HG03097 (cell line): ENCODE data around the gene PHYH.
"Not testable (repeated sequence)": the region's sequence is repeated elsewhere in the genome, so short reads cannot be mapped to it uniquely, and the experiment has no call there.

Source experiments
- ATAC-seq: cut with Tn5 transposase; IDR thresholded peaks from one replicate; pipeline ENCODE4 v1.9.1; 2021; ENCODE audit not compliant: unreplicated experiment, low FRiP score

The PHYH gene

DNA sequence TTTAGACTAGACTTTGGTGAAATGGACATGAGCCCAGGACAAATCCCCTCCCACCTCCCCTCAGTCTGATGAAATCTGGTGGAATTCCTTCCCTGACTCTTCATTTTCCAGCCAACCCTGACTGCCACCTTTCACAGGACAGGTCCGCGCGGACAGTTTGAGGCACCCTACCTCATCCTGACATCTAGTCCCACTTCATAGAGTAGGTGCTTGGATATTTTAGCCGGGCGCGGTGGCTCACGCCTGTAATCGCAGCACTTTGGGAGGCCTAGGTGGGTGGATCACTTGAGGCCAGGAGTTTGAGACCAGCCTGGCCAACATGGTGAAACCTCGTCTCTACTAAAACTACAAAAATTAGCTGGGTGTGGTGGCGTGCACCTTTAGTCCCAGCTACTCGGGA, 23.7 kb downstream of the PHYH start:
- not testable (repeated sequence) for ATAC-seq

DNA sequence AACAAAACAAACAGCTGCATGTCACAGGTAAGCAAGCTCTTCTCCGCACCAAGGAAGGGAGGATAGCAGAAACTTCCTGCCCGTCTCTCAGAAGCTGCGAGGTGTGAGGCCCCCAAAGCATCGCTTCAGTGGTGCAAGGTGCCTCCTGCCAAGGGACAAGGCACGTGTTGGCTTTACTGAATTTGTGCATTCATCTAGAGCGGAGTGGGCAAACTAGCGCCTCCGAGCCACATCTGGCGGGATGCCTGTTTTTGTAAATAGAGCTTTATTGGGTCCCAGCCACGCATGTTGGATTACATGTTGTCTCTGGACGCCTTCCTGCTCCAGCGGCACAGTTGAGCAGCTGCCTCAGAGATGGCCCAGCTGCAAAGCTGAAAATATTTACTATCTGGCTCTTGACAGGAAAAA, 27.7 kb downstream of the PHYH start:
- ATAC-seq, result no peak

DNA sequence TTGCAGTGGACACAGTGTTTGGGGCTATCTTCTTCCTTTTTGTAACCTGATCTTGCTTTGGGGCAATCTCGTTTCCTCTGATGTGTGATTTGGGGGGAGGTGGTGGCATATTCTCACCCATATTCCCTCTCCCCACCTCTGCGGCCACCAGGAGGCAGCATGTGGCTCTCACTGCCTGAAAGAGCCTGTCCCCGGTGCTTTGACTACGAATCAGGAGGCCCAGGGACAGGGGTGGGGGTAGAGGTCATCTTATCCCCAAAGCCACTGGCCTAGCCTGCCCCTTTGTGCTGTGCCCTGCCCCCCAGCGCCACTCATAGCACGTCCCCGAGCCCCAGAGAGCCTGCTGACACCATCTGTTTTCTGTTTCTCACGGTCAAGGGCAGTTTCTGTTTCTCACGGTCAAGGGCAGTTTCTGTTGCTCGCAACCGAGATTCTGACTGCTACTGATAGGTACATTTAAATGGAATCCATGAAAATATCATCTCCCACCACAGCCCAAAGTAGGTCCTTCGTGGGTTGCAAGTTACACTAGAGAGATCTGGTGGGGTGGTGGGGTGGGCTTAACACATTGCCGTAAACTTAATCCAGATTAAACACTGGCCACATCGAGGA, 28.2 kb downstream of the PHYH start:
- ATAC-seq, result no peak

DNA sequence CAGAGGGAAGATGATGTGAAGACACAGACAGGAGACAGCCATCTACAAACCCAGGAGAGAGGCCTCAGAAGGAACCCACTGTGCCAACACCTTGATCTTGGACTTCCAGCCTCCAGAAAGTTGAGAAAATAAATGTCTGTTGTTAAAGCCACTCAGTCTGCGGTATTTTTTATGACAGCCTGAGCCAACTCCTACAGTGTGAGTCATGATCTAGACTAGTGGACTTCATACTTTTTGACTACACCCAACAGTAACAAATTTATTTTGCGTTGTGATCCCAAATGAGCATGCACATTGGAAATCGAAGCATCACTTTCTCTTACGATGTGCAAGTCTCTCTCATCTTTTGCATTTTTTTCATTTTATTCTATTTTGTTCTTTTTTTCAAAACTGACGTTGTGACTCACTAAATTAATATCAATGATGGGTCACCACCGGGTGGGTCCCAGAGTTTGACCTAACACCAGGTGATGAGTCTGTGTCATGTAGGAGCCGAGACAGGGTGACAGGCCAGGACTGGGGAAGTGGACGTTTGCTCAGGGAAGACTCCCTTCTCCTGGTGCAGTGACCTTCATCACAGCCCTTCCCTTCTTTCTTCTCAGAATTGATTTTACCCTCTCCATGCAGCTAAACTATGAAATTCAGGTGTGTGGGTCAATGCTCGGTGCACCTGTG, 28.9 kb downstream of the PHYH start:
- ATAC-seq, result no peak

DNA sequence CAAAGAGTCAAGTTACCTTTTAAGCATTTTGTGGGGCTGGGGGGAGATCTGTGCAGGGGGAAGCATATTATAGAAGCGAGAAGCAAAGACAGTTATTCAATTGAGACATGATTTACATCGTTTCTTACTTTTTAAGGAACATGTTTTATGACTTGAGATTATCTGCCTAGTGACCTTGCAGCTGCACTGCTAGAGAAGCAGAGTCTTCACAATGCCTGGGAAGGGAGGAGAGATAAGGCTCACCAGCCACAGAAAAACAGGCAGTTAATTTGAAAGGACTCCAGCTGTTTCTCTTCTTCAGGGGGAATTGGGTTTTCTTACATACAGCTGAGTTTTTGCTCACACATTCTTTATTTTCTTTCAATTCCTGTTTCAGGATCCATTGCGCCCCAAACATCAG, 31.0 kb downstream of the PHYH start:
- no peak for ATAC-seq

DNA sequence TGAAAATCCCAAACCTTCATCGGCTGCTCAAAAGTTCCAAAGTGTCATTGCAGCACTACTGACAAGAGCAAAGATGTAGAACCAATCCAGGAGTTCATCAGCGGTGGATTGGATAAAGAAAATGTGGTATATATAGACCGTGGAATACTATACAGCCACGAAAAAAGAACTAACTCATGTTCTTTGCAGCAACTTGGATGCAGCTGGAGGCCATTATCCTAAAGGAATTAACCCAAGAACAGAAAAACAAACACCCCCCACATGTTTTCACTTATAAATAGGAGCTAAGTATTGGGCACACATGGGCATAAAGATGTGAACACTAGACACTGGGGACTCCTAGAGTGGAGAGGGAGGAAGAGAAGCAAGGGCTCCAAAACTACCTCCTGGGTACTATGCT, 31.6 kb downstream of the PHYH start:
- no peak for ATAC-seq

DNA sequence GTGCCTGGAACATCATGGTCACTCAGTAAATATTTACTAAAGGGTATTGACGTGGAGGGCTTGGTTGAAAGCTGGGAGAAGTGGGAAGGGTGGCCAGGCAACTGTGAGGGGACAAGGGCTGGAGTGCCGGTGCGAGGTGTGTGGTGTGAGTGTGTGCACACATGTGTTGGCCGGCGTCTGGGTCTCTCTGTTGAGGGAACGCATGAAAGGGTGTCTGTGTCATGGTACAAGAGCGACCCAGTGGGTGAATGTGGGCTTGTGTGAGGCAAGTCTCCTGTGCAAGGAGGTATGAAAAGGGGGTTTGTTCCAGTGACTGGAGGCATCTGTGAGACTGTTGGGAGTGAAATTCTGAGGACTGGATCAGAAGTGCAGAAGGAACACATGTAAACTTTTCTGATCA, 36.3 kb downstream of the PHYH start:
- no peak for ATAC-seq

DNA sequence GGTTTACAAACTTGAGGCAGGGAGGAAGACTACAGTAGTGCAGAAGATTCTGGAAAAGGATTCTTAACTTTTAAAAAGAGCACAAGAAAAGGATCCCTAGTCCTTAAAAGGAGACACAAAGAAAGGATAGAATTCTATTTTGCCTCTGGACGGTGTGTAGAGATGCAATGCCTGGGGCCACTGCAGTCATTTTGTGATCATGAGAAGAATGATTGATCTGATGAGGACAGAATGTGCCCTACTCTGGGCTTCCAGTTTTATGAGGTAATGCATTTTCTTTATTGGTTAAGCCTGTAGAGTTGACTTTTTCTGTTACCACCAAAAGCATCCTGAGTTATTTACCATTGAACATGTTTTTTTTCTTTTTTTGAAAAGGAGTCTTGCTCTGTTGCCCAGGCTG, 37.4 kb downstream of the PHYH start:
- no peak for ATAC-seq

DNA sequence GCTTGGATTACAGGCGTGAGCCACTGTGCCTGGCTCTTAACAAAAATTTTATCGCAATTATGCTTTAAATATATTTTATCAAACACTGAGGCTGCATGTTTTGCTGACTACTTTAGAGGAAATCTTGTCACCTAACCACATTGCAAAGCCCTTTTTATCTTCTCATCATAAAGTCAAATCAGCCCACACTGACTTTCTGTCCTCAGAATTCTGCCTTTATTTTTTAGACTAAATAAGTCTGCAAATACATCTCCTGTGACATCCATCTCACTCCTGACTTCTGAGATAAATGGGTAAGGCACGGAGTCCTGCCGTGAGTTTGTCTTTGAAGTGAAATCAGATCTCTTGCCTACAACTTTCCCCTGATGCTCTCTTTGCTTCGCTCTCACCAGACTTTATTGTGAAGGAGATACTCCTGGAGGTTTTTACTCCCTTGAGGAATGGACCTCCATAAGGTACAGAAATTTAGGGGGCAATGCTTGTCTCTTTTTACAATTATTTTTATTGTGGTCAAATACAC, 42.2 kb downstream of the PHYH start:
- no peak for ATAC-seq

DNA sequence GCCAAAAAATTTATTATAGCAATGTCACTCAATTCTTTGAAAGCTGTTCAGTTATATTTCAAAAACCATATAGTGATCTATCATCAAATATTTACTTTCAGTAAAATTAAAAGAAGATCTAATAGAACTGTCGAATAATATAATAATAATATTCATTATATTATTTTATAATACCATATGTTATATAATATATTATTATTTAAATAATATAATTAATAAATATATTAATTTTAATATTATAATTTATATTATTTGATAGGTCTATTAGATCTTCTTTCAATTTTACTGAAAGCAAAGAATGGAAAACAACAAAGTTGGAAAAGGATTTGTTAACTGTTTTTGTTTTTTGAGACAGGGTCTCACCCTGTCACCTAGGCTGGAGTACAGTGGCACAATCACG, 43.2 kb downstream of the PHYH start:
- ATAC-seq, result no peak

DNA sequence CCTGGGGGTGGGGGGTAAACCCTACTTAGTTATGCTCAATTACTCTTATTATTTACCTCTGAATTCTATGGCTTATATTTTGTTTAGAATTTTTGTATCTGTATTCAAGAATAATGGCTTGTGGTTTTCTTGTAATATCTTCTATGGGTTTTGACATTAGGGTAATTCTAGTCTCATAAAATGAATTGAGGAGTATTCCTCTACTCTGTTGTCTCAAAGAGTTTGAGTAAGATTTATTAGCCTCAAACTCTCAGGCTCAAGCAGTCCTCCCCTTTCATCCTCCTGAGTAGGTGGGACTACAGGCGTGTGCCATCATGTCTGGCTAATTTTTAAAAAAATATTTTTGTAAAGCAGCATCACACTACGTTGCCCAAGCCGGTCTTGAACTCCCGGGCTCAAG, 46.1 kb downstream of the PHYH start:
- ATAC-seq, result no peak

DNA sequence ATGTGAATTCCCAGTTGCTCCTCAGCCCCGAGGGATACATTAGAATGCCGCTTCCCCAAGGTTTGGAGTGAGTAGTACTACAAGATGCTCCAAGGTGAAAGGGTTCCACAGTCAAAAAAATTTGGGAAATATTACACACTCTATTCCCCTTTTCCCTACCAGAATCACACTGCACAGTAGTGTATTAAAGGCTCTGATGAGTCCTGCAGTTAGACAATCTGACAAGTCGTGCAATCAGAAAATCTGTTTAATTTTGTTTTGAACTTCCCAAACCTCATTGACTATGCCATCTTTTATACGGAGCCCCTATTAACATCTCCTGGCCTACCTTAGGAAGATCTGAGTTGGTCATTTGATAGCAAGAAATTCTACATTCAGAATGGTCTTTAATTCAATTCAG, 52.1 kb downstream of the PHYH start:
- no peak for ATAC-seq

DNA sequence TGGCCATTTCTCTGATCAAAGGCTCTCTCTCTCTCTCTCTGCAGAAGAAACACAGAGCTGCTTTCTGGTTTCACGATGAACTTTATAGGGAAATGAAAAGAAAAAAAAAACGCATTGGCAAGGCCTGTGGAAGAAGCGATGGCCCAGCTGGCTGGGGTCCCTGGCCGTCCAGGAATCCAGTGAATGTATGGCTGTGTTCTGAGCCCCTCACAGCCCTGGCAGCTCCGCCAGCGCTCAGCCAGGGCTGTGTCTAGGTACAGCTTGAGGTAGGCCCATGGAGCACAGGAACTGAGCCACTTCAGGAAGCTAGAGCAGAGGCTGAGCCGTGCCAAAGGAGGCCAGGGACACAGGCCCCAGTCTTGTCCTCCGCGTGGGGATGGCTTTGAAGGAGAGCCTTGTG, 52.6 kb downstream of the PHYH start:
- no peak for ATAC-seq

DNA sequence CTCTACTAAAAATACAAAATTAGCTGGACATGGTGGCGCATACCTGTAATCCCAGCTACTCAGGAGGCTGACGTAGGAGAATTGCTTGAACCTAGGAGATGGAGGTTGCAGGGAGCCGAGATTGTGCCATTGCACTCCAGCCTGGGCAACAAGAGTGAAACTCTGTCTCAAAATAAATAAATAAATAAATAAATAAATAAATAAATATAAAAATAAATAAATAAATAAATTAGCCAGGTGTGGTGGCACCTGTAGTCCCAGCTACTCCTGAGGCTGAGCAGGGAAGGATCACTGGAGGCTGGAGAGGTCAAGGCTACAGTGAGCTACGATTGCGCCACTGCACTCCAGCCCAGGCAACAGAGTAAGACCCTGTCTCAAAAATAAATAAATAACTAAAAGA, 57.6 kb downstream of the PHYH start:
- not testable (repeated sequence) for ATAC-seq

DNA sequence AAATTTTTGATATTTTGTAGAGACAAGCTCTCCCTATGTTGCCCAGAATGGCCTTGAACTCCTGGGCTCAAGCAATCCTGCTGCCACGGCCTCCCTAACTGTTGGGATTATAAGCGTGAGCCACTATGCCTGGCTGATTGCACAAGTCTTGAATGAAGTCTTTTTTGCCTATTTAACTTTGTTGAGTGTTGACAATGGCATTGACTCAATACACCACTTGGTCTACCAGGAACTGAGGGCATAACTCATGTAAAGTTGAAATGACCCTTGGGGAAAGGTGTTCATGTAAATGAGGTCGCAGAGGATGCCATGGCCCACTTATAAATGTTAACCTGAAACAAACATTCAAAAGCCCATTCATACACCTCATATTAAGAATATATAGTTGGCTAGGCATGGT, 58.3 kb downstream of the PHYH start:
- ATAC-seq, result no peak

DNA sequence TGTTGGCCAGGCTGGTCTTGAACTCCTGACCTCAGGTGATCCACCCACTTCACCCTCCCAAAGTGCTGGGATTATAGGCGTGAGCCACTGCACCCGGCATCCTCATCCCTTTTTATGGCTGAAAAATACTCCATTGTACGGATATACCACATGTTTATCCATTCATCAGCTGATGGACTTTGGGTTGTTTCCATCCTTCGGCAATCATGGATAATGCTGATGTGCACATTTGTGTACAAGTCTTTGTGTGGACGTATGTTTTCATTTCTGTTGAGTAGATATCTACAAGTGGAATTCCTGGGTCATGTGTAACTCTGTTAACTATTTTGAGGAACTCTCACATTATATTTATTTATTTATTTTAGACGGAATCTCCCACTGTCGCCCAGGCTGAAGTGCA, 59.9 kb downstream of the PHYH start:
- no peak for ATAC-seq

DNA sequence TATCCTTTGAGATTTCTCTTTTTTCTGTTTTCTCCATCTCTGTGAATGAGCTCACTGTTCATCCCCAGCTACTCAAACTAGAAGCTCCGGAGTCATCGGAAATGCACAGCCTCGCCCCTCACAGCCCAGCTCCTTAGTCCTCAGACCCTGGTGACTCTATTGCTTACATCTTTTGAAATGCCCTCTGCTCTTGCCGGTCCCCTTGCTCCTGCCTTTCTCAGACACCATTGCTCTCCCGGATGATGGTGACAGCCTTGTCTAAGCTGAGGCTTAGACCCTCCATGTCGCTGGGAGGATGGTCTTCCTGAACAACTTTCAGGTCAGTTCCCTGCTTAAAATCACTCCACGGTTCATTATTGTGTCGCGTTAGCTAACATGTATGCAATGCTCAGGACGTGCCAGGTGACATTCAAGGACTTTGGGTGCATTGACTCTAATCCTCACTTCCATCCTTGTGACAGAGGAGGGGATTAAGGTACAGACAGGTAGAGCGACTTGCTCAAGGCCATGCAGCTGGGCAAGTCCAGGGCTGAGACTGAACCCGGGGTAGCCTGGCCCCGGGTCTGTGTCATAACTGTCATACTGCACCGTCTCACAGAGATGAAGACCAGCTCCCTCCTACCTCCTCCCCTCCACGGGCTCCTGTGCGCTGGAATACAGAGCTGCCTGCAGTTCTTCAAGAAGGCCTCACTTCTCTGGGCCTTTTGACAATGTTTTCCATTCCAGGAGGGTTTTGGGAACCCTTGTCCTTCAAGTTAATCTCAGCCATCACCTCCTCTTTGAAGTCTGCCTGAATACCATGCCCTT, 61.4 kb downstream of the PHYH start:
- ATAC-seq, result no peak

DNA sequence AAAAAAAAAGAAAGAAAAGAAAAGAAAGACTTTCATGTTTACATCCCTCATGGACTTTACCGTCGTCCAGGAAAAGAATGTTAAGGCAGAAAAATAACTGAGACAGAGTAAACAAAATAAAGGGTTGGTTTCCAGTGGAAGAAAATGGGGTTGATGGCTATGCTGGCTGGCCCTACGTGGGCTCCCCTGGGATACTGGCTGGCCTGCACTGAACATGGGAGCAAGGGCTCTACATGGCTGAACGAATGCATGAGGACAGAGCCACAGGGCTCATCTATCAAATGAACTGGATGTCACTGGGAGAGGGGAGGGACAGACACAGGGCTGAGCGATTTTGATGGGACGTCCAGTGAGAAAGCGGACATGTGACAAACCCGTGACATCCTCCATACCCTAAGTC, 63.2 kb downstream of the PHYH start:
- no peak for ATAC-seq

DNA sequence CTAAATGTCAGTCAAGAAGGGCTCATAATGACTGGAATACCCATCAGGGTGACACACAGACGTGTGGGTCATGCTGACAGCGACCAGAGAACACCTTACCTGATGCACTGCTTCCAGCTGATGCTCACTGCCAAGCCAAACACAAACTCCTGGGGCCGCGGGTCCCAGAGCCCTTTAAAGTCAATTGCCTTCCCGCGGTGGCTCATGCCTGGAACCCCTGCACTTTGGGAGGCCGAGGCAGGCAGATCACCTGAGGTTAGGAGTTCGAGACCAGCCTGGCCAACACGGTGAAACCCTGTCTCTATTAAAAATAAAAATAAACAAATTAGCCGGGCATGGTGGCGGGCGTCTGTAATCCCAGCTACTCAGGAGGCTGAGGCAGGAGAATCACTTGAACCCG, 65.1 kb downstream of the PHYH start:
- ATAC-seq, result not testable (repeated sequence)

DNA sequence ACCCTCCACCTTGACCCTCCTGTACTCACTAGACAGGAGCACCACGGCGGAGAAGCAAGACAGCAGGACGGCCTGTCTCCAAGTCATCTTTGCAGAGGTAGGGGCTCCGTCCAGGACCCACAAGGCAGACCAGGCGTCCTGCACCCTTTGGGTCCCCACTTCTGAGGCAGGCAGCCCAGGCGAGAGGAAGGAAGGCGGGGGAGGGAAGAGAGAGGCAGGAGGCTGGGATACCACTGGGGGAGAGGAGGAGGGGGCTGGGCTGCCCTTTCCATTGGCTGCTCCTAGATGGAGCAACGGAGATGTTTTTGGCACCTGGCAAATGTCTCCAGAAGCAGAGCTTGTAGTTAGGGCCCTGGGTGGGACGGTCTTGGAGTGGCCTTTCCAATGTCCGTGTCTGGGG, 65.7 kb downstream of the PHYH start, which contains the start of gene UCMA:
Gene UCMA (minus strand): TSS at position 203 of the 400 bp plus-strand sequence. CDS start 116 bp downstream, at position 87.
- no peak for ATAC-seq

DNA sequence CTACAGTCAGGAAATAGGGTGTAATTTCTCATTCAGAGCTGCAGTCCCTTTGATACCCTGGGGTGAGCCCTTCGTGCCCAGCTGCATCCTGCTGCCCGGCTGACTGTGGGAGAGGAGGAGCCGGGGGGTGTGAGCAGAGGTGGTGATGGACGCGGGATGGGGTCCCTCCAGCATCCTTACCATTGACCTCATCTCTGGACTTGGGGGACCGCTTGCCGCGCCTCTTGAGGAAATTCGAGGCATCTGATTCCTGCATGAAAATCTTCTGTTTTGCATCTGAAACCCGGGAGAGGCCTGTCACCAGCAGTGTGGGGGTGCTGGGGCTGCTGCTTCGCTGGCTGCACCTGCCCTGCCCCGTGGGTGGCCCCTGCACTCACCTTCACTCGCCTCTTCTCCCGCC, 66.5 kb downstream of the PHYH start:
- no peak for ATAC-seq

DNA sequence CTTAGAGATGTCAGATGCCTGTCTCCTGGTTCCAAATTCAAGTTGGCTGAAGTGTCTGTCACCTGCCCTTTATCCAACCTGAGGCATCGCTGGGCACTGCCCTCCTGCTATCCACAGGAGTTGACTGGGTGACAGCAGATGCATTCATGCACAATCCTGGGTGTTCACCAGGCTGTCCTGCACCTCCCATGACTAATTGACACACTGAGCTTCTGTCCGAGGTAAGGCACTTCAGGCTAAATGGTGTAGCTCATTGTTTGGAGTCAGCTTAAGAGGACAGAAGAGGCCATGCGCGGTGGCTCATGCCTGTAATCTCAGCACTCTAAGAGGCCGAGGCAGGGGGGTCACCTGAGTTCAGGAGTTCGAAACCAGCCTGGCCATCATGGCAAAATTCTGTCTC, 68.1 kb downstream of the PHYH start:
- no peak for ATAC-seq
